NCI-H2196 treated with DMSO at 0.1 percent for 48 hours (cell line): Measurements from ENCODE around the gene PGPEP1.

ENCODE experiments used
- DNase-seq: peaks from one replicate; lab custom pipeline; 2025; ENCODE audit not compliant: unreplicated experiment; lab: John Stamatoyannopoulos, UW

Gene PGPEP1

GRCh38 chr19:18340190-18340989 lies at the start of gene PGPEP1:
PGPEP1 (plus strand) TSS chr19:18340598; CDS start chr19:18340682, 84 bp downstream.
- DNase-seq, result peak; percentile 51

- DNase-seq, result no peak
These were observed 49.3 kb upstream of the PGPEP1 start for GRCh38 chr19:18291019-18291524.

GRCh38 chr19:18291590-18292461 lies 48.6 kb upstream of the PGPEP1 start:
- peak; percentile 51 for DNase-seq

GRCh38 chr19:18292462-18292809 lies 48.0 kb upstream of the PGPEP1 start:
- DNase-seq, result no peak

- peak; percentile 33 for DNase-seq
These were observed 47.4 kb upstream of the PGPEP1 start for GRCh38 chr19:18292810-18293641.

- no peak for DNase-seq
These were observed 46.5 kb upstream of the PGPEP1 start for GRCh38 chr19:18293642-18294466.

- DNase-seq, result no peak
These were observed 45.9 kb upstream of the PGPEP1 start for GRCh38 chr19:18294467-18294864.

- DNase-seq, result no peak
These were observed 45.4 kb upstream of the PGPEP1 start for GRCh38 chr19:18295034-18295451.

- DNase-seq, result no peak
These were observed 43.1 kb upstream of the PGPEP1 start for GRCh38 chr19:18297308-18297707.

- no peak for DNase-seq
These were observed 41.8 kb upstream of the PGPEP1 start for GRCh38 chr19:18298601-18299000.

GRCh38 chr19:18299654-18300053 lies 40.7 kb upstream of the PGPEP1 start:
- no peak for DNase-seq

GRCh38 chr19:18300930-18301717 lies 39.3 kb upstream of the PGPEP1 start:
- no peak for DNase-seq

GRCh38 chr19:18301718-18302111 lies 38.7 kb upstream of the PGPEP1 start:
- DNase-seq, result no peak

- no peak for DNase-seq
These were observed 36.3 kb upstream of the PGPEP1 start for GRCh38 chr19:18304208-18304457.

GRCh38 chr19:18304458-18305310 lies 35.7 kb upstream of the PGPEP1 start:
- no peak for DNase-seq

- no peak for DNase-seq
These were observed 34.0 kb upstream of the PGPEP1 start for GRCh38 chr19:18306209-18306887.

- no peak for DNase-seq
These were observed 33.5 kb upstream of the PGPEP1 start for GRCh38 chr19:18306888-18307260.

GRCh38 chr19:18307271-18307681 lies 33.1 kb upstream of the PGPEP1 start:
- no peak for DNase-seq
